Mucosa of descending colon (tissue), 3 donors: ENCODE measurements around the gene TBCK. TPM values are rescaled to one million over a fixed set of nuclear protein-coding genes. Genes with fewer than 3 reads are reported as not detected.

Experiments
- ATAC-seq: fragments of 200-7000 bp; cut with Tn5 transposase; one replicate; pipeline ENCODE4 v1.9.1; 2020; ENCODE audit warnings: mild to moderate bottlenecking, moderate library complexity
- DNase-seq, 3 donors: peaks; one replicate each; pipeline ENCODE4 v3.0.0-alpha.2; 2020
- H3K36me3 ChIP-seq: fragments of 200-600 bp; one replicate; pipeline ENCODE4 v1.8.0; 2021; ENCODE audit warnings: low read depth, mild to moderate bottlenecking
- H3K4me1 ChIP-seq: fragments of 200-600 bp; one replicate; pipeline ENCODE4 v1.8.0; 2021; ENCODE audit warnings: low read depth, mild to moderate bottlenecking
- H3K4me3 ChIP-seq: fragments of 200-600 bp; one replicate; pipeline ENCODE4 v1.8.0; 2021; ENCODE audit warnings: mild to moderate bottlenecking
- H3K9me3 ChIP-seq: fragments of 200-600 bp; one replicate; pipeline ENCODE4 v1.8.0; 2021; ENCODE audit warnings: mild to moderate bottlenecking
- intact Hi-C, 2 donors: fragments of 100-400 bp; cut with DNase I in 1 of 2; cut with micrococcal nuclease in 1 of 2; formaldehyde crosslinking; loops; one replicate each; pipeline versions ENCODE4 v1.11.0 to v1.11.1; 2022; cut with DNase I, micrococcal nuclease
- total RNA-seq, 3 donors: library from RNA; stranded (reverse); fragmentation: NEBNext Ultra II Directional in 2 of 3; extraction: Animal tissue kit (Norgen Biotek cat#: 25700) in 2 of 3; gene quantifications; one replicate each; pipeline versions ENCODE4 v1.2.1 to v1.2.4, GENCODE V29; 2021 to 2023
- TF ChIP-seq, protein P1 (sequence below): fragments of 200-600 bp; IDR thresholded peaks from one replicate; pipeline ENCODE4 v1.8.0; 2022; ENCODE audit warnings: antibody characterized with exemption, mild to moderate bottlenecking
- donor health status: DM: no; HTN: no; CAD: no; lungs with moderate emphysema.
- donor health status: DM: no; HTN: no; CAD: no.
- donor health status: DM: no; HTN: yes; CAD: no.

The TBCK gene
- total RNA-seq, 3 donors from 2014 or later: 23.1 to 42.5 (median 38.3) TPM

DNA sequence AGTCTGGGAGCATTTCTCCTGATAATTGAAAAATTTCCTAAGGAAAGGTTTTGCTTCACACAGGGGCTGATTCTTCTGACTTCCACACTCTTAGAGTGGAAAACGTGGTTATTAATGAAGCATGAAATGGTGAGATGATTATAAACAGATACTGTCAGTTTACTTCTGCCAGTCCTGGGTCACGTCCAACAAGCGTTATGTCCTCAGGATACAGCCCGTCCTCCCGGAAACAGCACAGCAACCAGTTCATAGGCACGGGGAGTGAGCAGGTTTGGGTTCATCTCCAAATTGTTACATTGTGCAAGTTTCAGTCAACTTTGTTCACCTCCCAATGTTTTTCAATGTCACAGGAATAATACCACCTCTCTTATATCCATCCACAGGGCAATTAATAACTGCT is 321.9 kb downstream of the TBCK start:
- DNase-seq: no peak
- ATAC-seq: no peak
- H3K36me3 ChIP-seq: no peaks in the 10 kb centered on the region
- peaks cover 5% of the 10 kb centered on the region for H3K4me1 ChIP-seq
- no peak overlapping the region for H3K4me3 ChIP-seq
- intact Hi-C loops: no loop called here
- TF ChIP-seq, protein P1, sequence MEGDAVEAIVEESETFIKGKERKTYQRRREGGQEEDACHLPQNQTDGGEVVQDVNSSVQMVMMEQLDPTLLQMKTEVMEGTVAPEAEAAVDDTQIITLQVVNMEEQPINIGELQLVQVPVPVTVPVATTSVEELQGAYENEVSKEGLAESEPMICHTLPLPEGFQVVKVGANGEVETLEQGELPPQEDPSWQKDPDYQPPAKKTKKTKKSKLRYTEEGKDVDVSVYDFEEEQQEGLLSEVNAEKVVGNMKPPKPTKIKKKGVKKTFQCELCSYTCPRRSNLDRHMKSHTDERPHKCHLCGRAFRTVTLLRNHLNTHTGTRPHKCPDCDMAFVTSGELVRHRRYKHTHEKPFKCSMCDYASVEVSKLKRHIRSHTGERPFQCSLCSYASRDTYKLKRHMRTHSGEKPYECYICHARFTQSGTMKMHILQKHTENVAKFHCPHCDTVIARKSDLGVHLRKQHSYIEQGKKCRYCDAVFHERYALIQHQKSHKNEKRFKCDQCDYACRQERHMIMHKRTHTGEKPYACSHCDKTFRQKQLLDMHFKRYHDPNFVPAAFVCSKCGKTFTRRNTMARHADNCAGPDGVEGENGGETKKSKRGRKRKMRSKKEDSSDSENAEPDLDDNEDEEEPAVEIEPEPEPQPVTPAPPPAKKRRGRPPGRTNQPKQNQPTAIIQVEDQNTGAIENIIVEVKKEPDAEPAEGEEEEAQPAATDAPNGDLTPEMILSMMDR: no peak
- H3K9me3 ChIP-seq: no peaks in the 10 kb centered on the region

DNA sequence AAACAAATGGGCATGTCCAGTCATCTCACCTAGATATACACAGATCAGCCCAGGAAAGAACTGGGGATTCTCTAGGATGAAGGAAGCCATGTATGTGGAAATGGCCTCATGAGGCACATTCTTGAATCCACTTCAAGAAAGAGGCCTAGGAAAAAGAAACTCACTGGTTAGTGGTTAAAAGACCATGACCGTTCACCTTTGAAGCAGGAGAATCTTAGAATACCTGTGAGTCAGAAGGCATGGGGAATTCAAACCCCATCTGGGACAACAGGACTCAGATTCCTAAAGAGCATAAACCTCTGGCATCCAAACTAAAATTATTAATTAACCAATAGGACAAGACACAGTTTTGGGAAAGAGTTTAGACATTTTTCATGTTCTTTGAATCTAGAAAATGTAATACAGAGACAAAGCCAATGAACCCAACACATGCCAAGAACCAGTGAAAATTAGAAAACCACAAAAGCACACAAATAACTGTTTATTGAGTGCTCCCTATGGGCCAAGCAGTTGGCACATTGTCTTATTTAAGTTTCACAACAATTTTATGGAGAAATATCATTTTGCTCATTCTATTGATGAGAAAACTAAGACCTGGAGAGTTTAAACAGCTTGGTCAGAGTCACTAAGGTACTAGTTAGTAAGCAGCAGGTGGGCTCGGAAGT is 323.2 kb downstream of the TBCK start:
- ATAC-seq: no peak

DNA sequence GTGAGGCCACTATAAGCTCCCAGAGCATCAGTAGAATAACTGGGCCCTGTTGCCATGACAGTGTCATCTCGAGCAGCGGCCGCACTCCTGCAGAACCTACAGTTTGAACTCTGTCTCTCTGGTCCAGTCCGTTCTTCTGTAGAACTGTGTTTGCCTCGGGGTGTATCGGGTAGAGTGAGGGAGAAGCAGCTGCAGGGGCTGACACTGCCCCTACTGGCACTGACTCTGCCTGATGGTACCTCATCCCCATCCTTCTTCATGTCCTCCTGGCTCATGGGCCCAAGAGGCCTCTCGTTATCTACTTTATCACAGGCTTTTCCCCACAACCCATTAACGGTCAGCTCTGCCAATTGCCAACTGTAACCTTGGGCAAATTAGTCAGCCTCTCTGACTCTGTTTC is 324.3 kb downstream of the TBCK start:
- Histone ChIP-seq H3K4me1 (peaks cover under 1% of the 10 kb centered on the region), H3K36me3 (no peaks in the 10 kb centered on the region), H3K9me3 (no peaks in the 10 kb centered on the region), H3K4me3 (no peak overlapping the region)
- ATAC-seq (no peak), DNase-seq (no peak)
- intact Hi-C loops: no loop called here
- TF ChIP-seq, protein P1: no peak

More for the DNA sequence above, 323.2 kb downstream of the TBCK start:
- Histone ChIP-seq H3K4me1 (peaks cover 5% of the 10 kb centered on the region), H3K4me3 (no peak overlapping the region), H3K9me3 (no peaks in the 10 kb centered on the region), H3K36me3 (no peaks in the 10 kb centered on the region)
- intact Hi-C loops: no loop called here
- TF ChIP-seq, protein P1: no peak
- no peak for DNase-seq

Other genes with a start within 250 kb of the TBCK start
- 10 to 100 TPM; 42.6 to 51.9 (median 46.9) TPM for gene AIMP1, start 341 bp upstream of the TBCK start, total RNA-seq
- gene GIMD1, start 52.6 kb upstream of the TBCK start, total RNA-seq: not detected